NCI-H345 (cell line): Measurements from ENCODE around the gene RCBTB2.

Source experiments
- DNase-seq: peaks from one replicate; lab custom pipeline; 2025; lab: John Stamatoyannopoulos, UW

RCBTB2 gene

GRCh38 chr13:48448285-48448958 is 84.5 kb downstream of the RCBTB2 start:
- DNase-seq = no peak

- DNase-seq = no peak
These were observed 86.4 kb downstream of the RCBTB2 start for GRCh38 chr13:48446464-48446863.

GRCh38 chr13:48443442-48444208 is 89.3 kb downstream of the RCBTB2 start:
- no peak for DNase-seq
